ENCODE data around the gene NSG1. TPM values are rescaled to one million over a fixed set of nuclear protein-coding genes. Genes with fewer than 3 reads are reported as not detected.
"Not testable (repeated sequence)": the region's sequence is repeated elsewhere in the genome, so short reads cannot be mapped to it uniquely, and the experiment has no call there.

NSG1 gene
- total RNA-seq, 3 donors from 2014 or later, result 1.2 to 7.9 (median 3.3) TPM

- Histone ChIP-seq H3K9me3 (no peaks in the 10 kb centered on the region), H3K4me1 (ENCODE audit: low read depth) (no peaks in the 10 kb centered on the region), H3K4me3 (no peak overlapping the region), H3K36me3 (ENCODE audit: low read depth) (no peaks in the 10 kb centered on the region)
- DNase-seq, result no peak
- intact Hi-C loops (cut with DNase I, micrococcal nuclease), result no loop called here
- ATAC-seq, result no peak
- TF ChIP-seq, protein P1, sequence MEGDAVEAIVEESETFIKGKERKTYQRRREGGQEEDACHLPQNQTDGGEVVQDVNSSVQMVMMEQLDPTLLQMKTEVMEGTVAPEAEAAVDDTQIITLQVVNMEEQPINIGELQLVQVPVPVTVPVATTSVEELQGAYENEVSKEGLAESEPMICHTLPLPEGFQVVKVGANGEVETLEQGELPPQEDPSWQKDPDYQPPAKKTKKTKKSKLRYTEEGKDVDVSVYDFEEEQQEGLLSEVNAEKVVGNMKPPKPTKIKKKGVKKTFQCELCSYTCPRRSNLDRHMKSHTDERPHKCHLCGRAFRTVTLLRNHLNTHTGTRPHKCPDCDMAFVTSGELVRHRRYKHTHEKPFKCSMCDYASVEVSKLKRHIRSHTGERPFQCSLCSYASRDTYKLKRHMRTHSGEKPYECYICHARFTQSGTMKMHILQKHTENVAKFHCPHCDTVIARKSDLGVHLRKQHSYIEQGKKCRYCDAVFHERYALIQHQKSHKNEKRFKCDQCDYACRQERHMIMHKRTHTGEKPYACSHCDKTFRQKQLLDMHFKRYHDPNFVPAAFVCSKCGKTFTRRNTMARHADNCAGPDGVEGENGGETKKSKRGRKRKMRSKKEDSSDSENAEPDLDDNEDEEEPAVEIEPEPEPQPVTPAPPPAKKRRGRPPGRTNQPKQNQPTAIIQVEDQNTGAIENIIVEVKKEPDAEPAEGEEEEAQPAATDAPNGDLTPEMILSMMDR (IDR thresholded peaks at IDR 0.05), result no peak
Observed at GRCh38 chr4:4416981-4417380, 30.1 kb downstream of the NSG1 start.

- no peak for ATAC-seq
- intact Hi-C loops (cut with DNase I, micrococcal nuclease), result no loop called here
- no peaks in the 10 kb centered on the region for H3K36me3 ChIP-seq (ENCODE audit: low read depth)
- TF ChIP-seq, protein P1 (IDR thresholded peaks at IDR 0.05), result no peak
- H3K4me1 ChIP-seq (ENCODE audit: low read depth), result no peaks in the 10 kb centered on the region
- no peak overlapping the region for H3K4me3 ChIP-seq
- DNase-seq, result no peak
- no peaks in the 10 kb centered on the region for H3K9me3 ChIP-seq
Observed at GRCh38 chr4:4417886-4418285, 31.0 kb downstream of the NSG1 start.

DNA sequence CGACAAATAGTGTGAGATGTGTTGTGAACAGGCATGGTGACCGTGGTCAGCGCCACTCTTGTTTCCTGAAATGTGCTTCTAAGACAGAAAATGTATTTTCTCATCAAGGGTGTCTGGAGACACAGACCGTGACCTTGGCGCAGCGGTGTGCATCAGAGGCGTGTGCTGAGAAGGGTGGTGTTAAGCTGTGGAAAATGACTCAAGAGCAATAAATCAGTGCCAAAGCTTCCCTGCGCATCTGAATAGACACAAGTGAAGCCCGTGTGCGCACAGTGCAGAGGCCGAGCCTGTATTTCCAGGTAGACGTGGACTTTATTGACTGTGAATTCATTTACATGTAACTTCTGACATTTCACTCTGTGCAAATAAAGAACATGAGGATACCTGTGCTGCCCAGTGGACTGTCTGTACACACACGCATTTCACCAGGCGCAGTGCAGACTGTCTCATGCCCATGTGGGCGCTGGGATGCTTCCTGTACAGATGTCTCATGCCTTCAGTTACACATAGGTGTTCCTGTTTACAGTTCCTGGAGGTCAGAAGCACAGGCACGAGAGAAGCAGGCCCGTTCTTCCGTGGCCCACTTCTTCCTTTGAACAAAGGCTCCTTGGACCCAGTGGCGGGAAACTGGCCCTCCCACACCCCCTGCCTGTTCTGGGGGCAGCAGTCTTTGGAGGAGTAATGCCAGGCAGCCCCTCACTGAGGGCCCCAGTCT lies 31.9 kb downstream of the NSG1 start:
- intact Hi-C loops (cut with DNase I, micrococcal nuclease), result no loop called here
- Histone ChIP-seq H3K9me3 (no peaks in the 10 kb centered on the region), H3K36me3 (ENCODE audit: low read depth) (no peaks in the 10 kb centered on the region), H3K4me1 (ENCODE audit: low read depth) (no peaks in the 10 kb centered on the region), H3K4me3 (no peak overlapping the region)
- ATAC-seq (no peak), DNase-seq (no peak)
- TF ChIP-seq, protein P1 (IDR thresholded peaks at IDR 0.05), result no peak

DNA sequence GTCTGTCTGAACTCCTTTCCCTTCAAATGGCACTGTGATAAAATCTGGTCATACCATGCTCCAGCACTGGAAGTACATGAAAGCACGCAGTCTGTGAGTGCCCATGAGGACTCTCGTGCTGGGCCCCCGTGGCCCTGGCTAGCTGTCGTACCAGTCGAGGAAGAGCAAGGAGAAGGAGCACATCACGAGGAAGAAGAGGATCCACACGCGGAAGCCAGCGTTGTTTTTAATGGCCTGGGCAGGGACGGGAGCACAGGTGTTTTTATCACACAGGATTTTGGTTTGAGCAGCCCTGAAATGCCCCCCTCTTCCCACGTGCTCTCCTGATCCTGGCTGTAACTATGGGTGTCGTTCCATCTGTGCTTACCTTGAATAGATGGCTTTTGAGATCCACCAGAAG lies 33.0 kb downstream of the NSG1 start:
- Histone ChIP-seq H3K4me1 (ENCODE audit: low read depth) (no peaks in the 10 kb centered on the region), H3K9me3 (no peaks in the 10 kb centered on the region), H3K36me3 (ENCODE audit: low read depth) (no peaks in the 10 kb centered on the region), H3K4me3 (no peak overlapping the region)
- no peak for ATAC-seq
- TF ChIP-seq, protein P1 (IDR thresholded peaks at IDR 0.05), result no peak
- intact Hi-C loops (cut with DNase I, micrococcal nuclease), result no loop called here
- DNase-seq, result no peak

GRCh38 chr4:4420421-4420820 lies 33.5 kb downstream of the NSG1 start:
- H3K36me3 ChIP-seq (ENCODE audit: low read depth), result no peaks in the 10 kb centered on the region
- no peaks in the 10 kb centered on the region for H3K9me3 ChIP-seq
- H3K4me1 ChIP-seq (ENCODE audit: low read depth), result no peaks in the 10 kb centered on the region
- no peak for ATAC-seq
- no peak overlapping the region for H3K4me3 ChIP-seq
- TF ChIP-seq, protein P1 (IDR thresholded peaks at IDR 0.05), result no peak
- no peak for DNase-seq
- intact Hi-C loops (cut with DNase I, micrococcal nuclease), result no loop called here

GRCh38 chr4:4421356-4421755 lies 34.5 kb downstream of the NSG1 start:
- Histone ChIP-seq H3K36me3 (ENCODE audit: low read depth) (no peaks in the 10 kb centered on the region), H3K4me1 (ENCODE audit: low read depth) (no peaks in the 10 kb centered on the region), H3K4me3 (no peak overlapping the region), H3K9me3 (no peaks in the 10 kb centered on the region)
- intact Hi-C loops (cut with DNase I, micrococcal nuclease), result no loop called here
- DNase-seq (no peak), ATAC-seq (no peak)
- TF ChIP-seq, protein P1 (IDR thresholded peaks at IDR 0.05), result no peak

GRCh38 chr4:4422117-4422516 lies 35.2 kb downstream of the NSG1 start:
- DNase-seq; H3K4me3 ChIP-seq; intact Hi-C loops (cut with DNase I, micrococcal nuclease); ATAC-seq; H3K36me3 ChIP-seq (ENCODE audit: low read depth); H3K9me3 ChIP-seq; H3K4me1 ChIP-seq (ENCODE audit: low read depth): not testable (repeated sequence)

Measured in mucosa of descending colon (tissue), 3 donors.